HFFc6 (cell line): ENCODE data around the gene ZNF554. TPM values are rescaled to one million over a fixed set of nuclear protein-coding genes. Genes with fewer than 3 reads are reported as not detected.

Experiments used
- DNase-seq: peaks from one replicate; pipeline ENCODE4 v3.0.0-alpha.2; 2018
- H3K27ac Mint-ChIP-seq: 2 replicates; pipeline ENCODE4 v1.8.0; 2020; ENCODE audit warnings: mild to moderate bottlenecking, mixed read lengths
- H3K27me3 Mint-ChIP-seq: 2 replicates; pipeline ENCODE4 v1.8.0; 2021; ENCODE audit warnings: mild to moderate bottlenecking, moderate library complexity, mixed read lengths; ENCODE audit not compliant: insufficient read depth
- H3K36me3 Mint-ChIP-seq: 2 replicates; pipeline ENCODE4 v1.8.0; 2021; ENCODE audit warnings: low read depth, mixed read lengths
- H3K4me1 Mint-ChIP-seq: 2 replicates; pipeline ENCODE4 v1.8.0; 2020; ENCODE audit warnings: low read depth, mixed read lengths
- H3K4me3 Mint-ChIP-seq: 2 replicates; pipeline ENCODE4 v1.8.0; 2020; ENCODE audit warnings: mild to moderate bottlenecking, moderate library complexity, mixed read lengths
- H3K9me3 Mint-ChIP-seq: 2 replicates; pipeline ENCODE4 v1.8.0; 2020; ENCODE audit warnings: mild to moderate bottlenecking, mixed read lengths
- CTCF ChIP-seq: fragments of 200-600 bp; sonication (generic); IDR thresholded peaks from 2 replicates; pipeline ENCODE4 v1.5.0; 2021; ENCODE audit warnings: antibody characterized with exemption, mild to moderate bottlenecking
- total RNA-seq, 6 experiments: library from RNA; stranded (reverse); fragmentation: NEBNext Ultra II Directional; extraction: Animal tissue kit (Norgen Biotek cat#: 25700); gene quantifications; 2 replicates in 1 of 6; 3 replicates in 5 of 6; pipeline ENCODE4 v1.2.3, GENCODE V29; 2021

ZNF554 gene
- total RNA-seq, 6 experiments from 2014 or later = 1.6 to 2.4 (median 2.2) TPM

GRCh38 chr19:2811735-2812413, 7.8 kb upstream of the ZNF554 start:
- Mint-ChIP-seq H3K36me3 (peaks cover 13% of the 10 kb centered on the region; the same call in 1 of the 2 replicates), H3K9me3 (no peaks in the 10 kb centered on the region), H3K27me3 (no peaks in the 10 kb centered on the region), H3K27ac (no peak overlapping the region), H3K4me1 (no peaks in the 10 kb centered on the region), H3K4me3 (no peak overlapping the region)
- TF ChIP-seq CTCF = no peak
- DNase-seq = no peak

GRCh38 chr19:2812414-2813234, 7.0 kb upstream of the ZNF554 start:
- no peak overlapping the region for H3K4me3 Mint-ChIP-seq
- DNase-seq = no peak
- H3K27me3 Mint-ChIP-seq = no peaks in the 10 kb centered on the region; the same call in 1 of the 2 replicates
- H3K36me3 Mint-ChIP-seq = peaks cover 13% of the 10 kb centered on the region; the same call in 1 of the 2 replicates
- no peaks in the 10 kb centered on the region for H3K4me1 Mint-ChIP-seq
- H3K27ac Mint-ChIP-seq = no peak overlapping the region
- TF ChIP-seq CTCF = 0 out of 2 replicates have a peak, but pooled peaks have one; percentile 12
- no peaks in the 10 kb centered on the region; the same call in 1 of the 2 replicates for H3K9me3 Mint-ChIP-seq

GRCh38 chr19:2813235-2814160, 6.2 kb upstream of the ZNF554 start:
- H3K4me3 Mint-ChIP-seq = no peak overlapping the region
- H3K36me3 Mint-ChIP-seq = peaks cover 13% of the 10 kb centered on the region; the same call in 1 of the 2 replicates
- no peaks in the 10 kb centered on the region for H3K4me1 Mint-ChIP-seq
- TF ChIP-seq CTCF = no peak
- no peaks in the 10 kb centered on the region; the same call in 1 of the 2 replicates for H3K9me3 Mint-ChIP-seq
- no peak for DNase-seq
- no peaks in the 10 kb centered on the region; the same call in 1 of the 2 replicates for H3K27me3 Mint-ChIP-seq
- no peak overlapping the region for H3K27ac Mint-ChIP-seq

- Mint-ChIP-seq H3K4me1 (no peaks in the 10 kb centered on the region), H3K36me3 (0 out of 2 replicates have a peak, but pooled peaks cover 7% of the 10 kb centered on the region), H3K4me3 (no peak overlapping the region), H3K27ac (no peak overlapping the region), H3K9me3 (no peaks in the 10 kb centered on the region; the same call in 1 of the 2 replicates), H3K27me3 (no peaks in the 10 kb centered on the region; the same call in 1 of the 2 replicates)
- TF ChIP-seq CTCF = no peak
- DNase-seq = no peak
These were observed 5.2 kb upstream of the ZNF554 start for GRCh38 chr19:2814426-2814825.

GRCh38 chr19:2815191-2815614, 4.5 kb upstream of the ZNF554 start:
- DNase-seq = no peak
- no peak overlapping the region for H3K4me3 Mint-ChIP-seq
- no peaks in the 10 kb centered on the region; the same call in 1 of the 2 replicates for H3K9me3 Mint-ChIP-seq
- H3K27ac Mint-ChIP-seq = no peak overlapping the region
- H3K4me1 Mint-ChIP-seq = no peaks in the 10 kb centered on the region
- no peaks in the 10 kb centered on the region; the same call in 1 of the 2 replicates for H3K27me3 Mint-ChIP-seq
- 0 out of 2 replicates have a peak, but pooled peaks cover 7% of the 10 kb centered on the region for H3K36me3 Mint-ChIP-seq
- no peak for TF ChIP-seq CTCF
